ENCODE results near the gene COL4A3. TPM values are rescaled to one million over a fixed set of nuclear protein-coding genes. Genes with fewer than 3 reads are reported as not detected.

Gene COL4A3
- total RNA-seq, 2 donors from 2014 or later: 1.6 to 16.5 TPM

- H3K36me3 ChIP-seq (replicated peaks in 1 of 2; ENCODE audit: insufficient read depth in 1 of 2, low read depth in 2 of 2): peaks cover 0 to 8% of the 10 kb centered on the region in 2 donors
- H3K9me3 ChIP-seq: no peaks in the 10 kb centered on the region
- TF ChIP-seq CTCF (IDR thresholded peaks at IDR 0.05) (peak in 1 of 7 experiments; percentile 15), POLR2A (IDR thresholded peaks at IDR 0.05) (no peak)
- no peak overlapping the region for H3K27ac ChIP-seq
- no peak for DNase-seq
- intact Hi-C loops (cut with DNase I): no loop called here
- no peaks in the 10 kb centered on the region for H3K4me1 ChIP-seq
- no peak overlapping the region for H3K4me3 ChIP-seq
- no peak for ATAC-seq
- WGBS, 2 donors: 91 to 95% methylated on average over 6 of the region's 6 CpGs
- no peaks in the 10 kb centered on the region for H3K27me3 ChIP-seq
These were observed 199.3 kb downstream of the COL4A3 start for GRCh38 chr2:227363756-227364155.

Other genes with a start within 250 kb of the COL4A3 start
- gene COL4A4, start 419 bp upstream of the COL4A3 start, total RNA-seq: 10 to 100 TPM in 1 of 2 donors, 1 to 10 TPM in 1; 2.3 to 10.5 TPM
- gene MFF, start 160.6 kb downstream of the COL4A3 start, total RNA-seq: 100 to 1,000 TPM in 1 of 2 donors, 10 to 100 TPM in 1; 86.9 to 141 TPM
- not detected for gene TM4SF20, start 214.7 kb downstream of the COL4A3 start, total RNA-seq
- gene SCYGR1, start 223.3 kb downstream of the COL4A3 start, total RNA-seq: not detected